ENCODE results near the gene DSEL. TPM values are rescaled to one million over a fixed set of nuclear protein-coding genes. Genes with fewer than 3 reads are reported as not detected.

Gene DSEL
- polyA plus RNA-seq, 1 experiment = 55.2 TPM

DNA sequence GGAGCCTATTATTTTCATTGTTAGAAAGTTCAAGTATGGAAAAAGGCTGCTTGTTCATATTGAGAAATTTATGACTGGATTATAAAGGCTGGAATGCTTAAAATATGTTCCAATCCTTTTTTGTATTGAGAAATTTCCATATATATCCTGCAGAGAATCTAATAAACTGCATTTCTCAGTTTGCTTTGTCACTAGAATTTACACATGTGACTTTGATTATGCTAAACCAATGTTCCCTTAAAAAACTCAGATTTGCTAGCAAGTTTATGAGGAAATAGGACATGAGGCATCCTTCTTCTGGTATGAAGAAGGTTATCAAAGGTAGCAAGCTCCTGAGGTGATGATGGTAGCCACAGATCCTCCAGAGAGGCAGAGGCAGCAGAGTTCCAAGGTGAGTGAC lies 29.2 kb upstream of the DSEL start:
- Histone ChIP-seq H3K9me3 (ENCODE audit: control insufficient read depth, insufficient read depth, low read length) (no peaks in the 10 kb centered on the region), H3K4me3 (ENCODE audit: low read depth, low read length) (no peak overlapping the region), H3K27ac (ENCODE audit: low read depth, low read length) (no peak overlapping the region), H3K27me3 (ENCODE audit: control insufficient read depth, insufficient read depth, low read length) (no peaks in the 10 kb centered on the region)
- TF ChIP-seq, protein P1, sequence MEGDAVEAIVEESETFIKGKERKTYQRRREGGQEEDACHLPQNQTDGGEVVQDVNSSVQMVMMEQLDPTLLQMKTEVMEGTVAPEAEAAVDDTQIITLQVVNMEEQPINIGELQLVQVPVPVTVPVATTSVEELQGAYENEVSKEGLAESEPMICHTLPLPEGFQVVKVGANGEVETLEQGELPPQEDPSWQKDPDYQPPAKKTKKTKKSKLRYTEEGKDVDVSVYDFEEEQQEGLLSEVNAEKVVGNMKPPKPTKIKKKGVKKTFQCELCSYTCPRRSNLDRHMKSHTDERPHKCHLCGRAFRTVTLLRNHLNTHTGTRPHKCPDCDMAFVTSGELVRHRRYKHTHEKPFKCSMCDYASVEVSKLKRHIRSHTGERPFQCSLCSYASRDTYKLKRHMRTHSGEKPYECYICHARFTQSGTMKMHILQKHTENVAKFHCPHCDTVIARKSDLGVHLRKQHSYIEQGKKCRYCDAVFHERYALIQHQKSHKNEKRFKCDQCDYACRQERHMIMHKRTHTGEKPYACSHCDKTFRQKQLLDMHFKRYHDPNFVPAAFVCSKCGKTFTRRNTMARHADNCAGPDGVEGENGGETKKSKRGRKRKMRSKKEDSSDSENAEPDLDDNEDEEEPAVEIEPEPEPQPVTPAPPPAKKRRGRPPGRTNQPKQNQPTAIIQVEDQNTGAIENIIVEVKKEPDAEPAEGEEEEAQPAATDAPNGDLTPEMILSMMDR (IDR thresholded peaks at IDR 0.05; ENCODE audit: low read depth, low read length) = no peak
- ChIA-PET CTCF (no interaction called here), POLR2A (no interaction called here)
- no peak for DNase-seq (ENCODE audit: low read depth, low spot score)

DNA sequence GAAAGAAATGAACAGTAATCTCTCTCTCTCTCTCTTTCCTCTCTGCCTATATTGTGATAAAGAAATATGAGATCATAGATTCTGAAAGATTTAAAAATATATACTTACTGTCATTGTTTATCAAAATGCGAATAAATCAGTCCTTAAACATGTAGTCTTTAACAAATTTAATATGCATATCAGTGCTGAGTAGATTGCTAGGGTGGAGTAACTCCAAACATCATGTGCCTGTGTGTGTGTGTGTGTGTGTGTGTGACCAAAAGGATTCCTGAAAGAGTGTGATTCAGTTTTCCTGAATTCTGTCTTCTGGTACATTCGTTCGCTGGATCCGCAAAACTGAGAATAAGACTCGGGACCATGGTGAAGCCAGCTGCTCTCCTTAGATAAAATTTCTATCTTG lies 24.0 kb upstream of the DSEL start:
- ChIA-PET CTCF (interaction anchor here (1.0 kb wide), 1 partner anchor 15 kb away, joined by 3 read pairs; no protein-coding TSS in a partner anchor), POLR2A (no interaction called here)
- H3K27ac ChIP-seq (ENCODE audit: low read depth, low read length) = no peak overlapping the region
- no peak for DNase-seq (ENCODE audit: low read depth, low spot score)
- TF ChIP-seq, protein P1 (IDR thresholded peaks at IDR 0.05; ENCODE audit: low read depth, low read length) = no peak
- H3K9me3 ChIP-seq (ENCODE audit: control insufficient read depth, insufficient read depth, low read length) = no peaks in the 10 kb centered on the region
- H3K4me3 ChIP-seq (ENCODE audit: low read depth, low read length) = no peak overlapping the region
- H3K27me3 ChIP-seq (ENCODE audit: control insufficient read depth, insufficient read depth, low read length) = no peaks in the 10 kb centered on the region

DNA sequence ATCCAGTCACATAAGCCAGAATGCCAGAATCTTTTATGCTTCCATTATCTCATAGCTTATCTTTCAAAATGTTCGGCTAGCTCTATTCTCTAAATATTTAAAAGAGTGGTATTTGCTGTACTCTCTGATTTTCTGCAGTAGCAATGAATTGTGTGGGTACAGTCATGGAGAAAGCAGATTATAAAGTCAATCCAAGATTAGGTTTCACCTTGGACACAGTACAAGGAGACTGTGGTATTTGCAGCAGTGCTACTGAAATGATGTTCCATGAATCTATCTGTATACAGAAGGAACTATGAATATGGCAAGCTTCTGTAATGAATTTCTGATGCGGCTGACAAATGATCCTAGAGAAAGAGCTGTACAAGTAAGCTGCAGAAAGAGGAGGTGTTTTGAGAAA lies 15.4 kb upstream of the DSEL start:
- CTCF ChIA-PET = no interaction called here
- TF ChIP-seq, protein P1 (IDR thresholded peaks at IDR 0.05; ENCODE audit: low read depth, low read length) = no peak
- Histone ChIP-seq H3K4me3 (ENCODE audit: low read depth, low read length) (no peak overlapping the region), H3K27me3 (ENCODE audit: control insufficient read depth, insufficient read depth, low read length) (no peaks in the 10 kb centered on the region), H3K27ac (ENCODE audit: low read depth, low read length) (no peak overlapping the region), H3K9me3 (ENCODE audit: control insufficient read depth, insufficient read depth, low read length) (no peaks in the 10 kb centered on the region)
- POLR2A ChIA-PET = no interaction called here
- DNase-seq (ENCODE audit: low read depth, low spot score) = no peak

DNA sequence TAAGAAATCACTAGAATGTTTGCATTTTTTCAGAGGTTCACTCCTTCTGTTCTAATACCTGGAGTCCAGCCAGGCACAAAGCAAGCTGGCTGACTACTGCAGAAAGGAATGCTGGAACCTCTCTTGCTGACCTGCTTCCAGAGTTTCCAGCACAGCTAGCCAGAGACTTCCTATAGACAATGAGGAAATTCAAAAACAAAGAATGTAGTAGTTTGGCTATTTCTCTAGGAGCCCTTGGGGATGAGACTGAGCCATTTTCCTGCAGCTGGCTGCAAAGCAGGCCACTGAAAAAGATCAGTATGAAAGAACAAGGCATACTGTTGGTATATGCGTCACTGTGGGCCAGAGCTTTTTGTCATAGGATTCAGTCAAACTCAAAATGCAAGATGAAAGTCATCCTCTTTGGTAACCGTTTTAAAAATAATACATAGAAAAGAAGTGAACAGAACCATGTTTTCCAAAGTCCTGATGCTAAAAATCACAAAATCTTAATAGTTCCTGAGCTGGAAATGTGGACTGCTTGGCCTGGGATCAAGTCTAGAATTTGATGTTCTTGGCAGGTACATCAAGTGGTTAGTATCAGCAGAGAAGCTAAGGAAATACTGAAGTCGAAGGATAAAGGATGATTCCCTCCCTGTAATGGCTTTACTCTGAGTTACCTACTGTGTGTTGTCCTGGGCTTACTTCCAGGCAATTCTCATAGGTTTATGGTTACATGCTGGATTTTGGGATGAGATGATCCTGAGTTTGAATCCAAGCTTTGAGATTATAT lies 9.0 kb upstream of the DSEL start:
- H3K27me3 ChIP-seq (ENCODE audit: control insufficient read depth, insufficient read depth, low read length) = no peaks in the 10 kb centered on the region
- no peaks in the 10 kb centered on the region for H3K9me3 ChIP-seq (ENCODE audit: control insufficient read depth, insufficient read depth, low read length)
- ChIA-PET POLR2A (interaction anchor here (0.5 to 1.5 kb wide), 3 partner anchors 9 to 174 kb away, joined by 3 to 11 read pairs (median 3); partner anchors contain the start of gene DSEL), CTCF (interaction anchor here (1.0 to 1.4 kb wide), 3 partner anchors 8 to 15 kb away, joined by 3 read pairs; no protein-coding TSS in a partner anchor)
- peak; percentile 97 for DNase-seq (ENCODE audit: low read depth, low spot score)
- peak overlapping the region; percentile 72 for H3K27ac ChIP-seq (ENCODE audit: low read depth, low read length)
- TF ChIP-seq, protein P1 (IDR thresholded peaks at IDR 0.05; ENCODE audit: low read depth, low read length) = no peak
- H3K4me3 ChIP-seq (ENCODE audit: low read depth, low read length) = no peak overlapping the region

DNA sequence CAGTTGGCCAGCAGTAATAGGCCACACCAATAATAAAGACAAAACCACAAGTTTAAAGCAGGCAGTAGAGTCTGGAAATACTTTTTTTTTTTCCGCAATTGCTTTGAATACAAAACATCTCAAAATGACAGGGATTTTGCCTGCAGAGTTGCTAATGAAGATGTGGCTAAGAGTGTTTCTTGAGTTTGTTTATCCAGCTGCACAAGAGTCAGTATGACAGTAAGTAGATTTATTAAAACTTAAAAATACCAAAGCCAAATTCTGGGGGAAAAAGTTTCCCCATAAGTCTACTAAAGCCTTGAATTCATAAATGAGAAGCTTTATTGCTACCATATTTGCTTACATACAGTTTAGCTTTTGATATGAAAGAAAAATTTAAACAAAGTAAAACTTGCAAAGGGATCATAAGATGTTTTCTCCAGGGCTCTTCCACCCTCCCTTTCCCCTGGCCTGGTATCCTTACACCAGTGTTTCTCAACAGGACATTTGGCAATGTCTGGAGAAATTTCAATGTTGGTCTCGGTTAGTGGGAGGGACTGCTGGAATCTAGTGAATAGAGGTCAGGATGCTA lies 3.9 kb upstream of the DSEL start:
- TF ChIP-seq, protein P1 (IDR thresholded peaks at IDR 0.05; ENCODE audit: low read depth, low read length) = no peak
- ChIA-PET CTCF (interaction anchor here (0.6 to 1.3 kb wide), 4 partner anchors 70 to 1213 kb away, joined by 3 to 7 read pairs (median 4); no protein-coding TSS in a partner anchor), POLR2A (interaction anchor here (0.7 kb wide), 1 partner anchor 308 kb away, joined by 3 read pairs; no protein-coding TSS in a partner anchor)
- no peaks in the 10 kb centered on the region for H3K27me3 ChIP-seq (ENCODE audit: control insufficient read depth, insufficient read depth, low read length)
- H3K27ac ChIP-seq (ENCODE audit: low read depth, low read length) = peak overlapping the region; percentile 40
- DNase-seq (ENCODE audit: low read depth, low spot score) = peak; percentile 44
- H3K4me3 ChIP-seq (ENCODE audit: low read depth, low read length) = no peak overlapping the region
- H3K9me3 ChIP-seq (ENCODE audit: control insufficient read depth, insufficient read depth, low read length) = no peaks in the 10 kb centered on the region; the same call in 1 of the 2 replicates

Measured in AG04450 (cell line).